ENCODE data around the gene GIGYF2. TPM values are rescaled to one million over a fixed set of nuclear protein-coding genes. Genes with fewer than 3 reads are reported as not detected.

The GIGYF2 gene
- total and polyA plus RNA-seq, 4 donors = 10.6 to 50.5 (median 26.7) TPM

DNA sequence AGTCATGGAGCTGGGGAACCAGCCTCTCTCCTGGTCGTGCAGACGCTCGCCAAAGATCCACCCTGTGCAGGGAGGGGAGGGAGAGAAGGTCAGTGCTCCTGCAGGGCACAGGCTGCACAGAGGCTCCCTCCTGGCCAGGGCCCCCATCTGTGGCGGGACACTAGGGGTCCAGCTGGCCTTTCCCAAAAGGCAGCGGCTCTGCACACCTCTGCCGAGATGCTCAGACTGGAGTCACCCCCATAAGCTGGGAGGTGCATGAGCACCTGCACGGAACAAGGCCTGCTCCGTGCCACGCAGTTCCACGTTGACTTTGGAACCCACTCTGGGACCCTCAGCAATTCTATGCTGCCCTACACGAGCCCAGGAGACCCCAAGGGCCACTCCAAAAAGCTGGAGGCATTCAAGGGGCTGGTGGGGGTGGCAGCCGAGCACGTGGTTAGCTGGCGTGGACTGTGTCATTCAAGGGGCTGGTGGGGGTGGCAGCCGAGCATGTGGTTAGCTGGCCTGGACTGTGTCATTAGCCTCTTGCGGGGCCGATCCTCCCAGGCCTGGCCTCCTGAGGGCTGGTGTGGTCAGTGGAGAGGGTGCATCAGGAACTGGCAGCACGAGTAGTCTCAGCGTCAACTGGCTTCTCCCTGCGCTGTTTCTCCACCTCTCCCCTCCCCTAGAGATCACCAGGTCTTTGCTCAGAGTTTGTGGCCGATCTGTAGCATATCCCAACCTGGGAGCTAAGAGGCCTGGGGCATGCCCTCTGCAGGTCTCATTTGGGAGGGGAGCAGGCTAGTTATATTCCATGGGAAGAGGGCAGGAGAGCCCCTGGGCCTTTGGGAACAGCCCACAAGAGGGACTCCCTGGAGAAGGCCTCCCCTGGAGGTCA is 182.7 kb downstream of the GIGYF2 start:
- Histone ChIP-seq H3K36me3 (ENCODE audit: control insufficient read depth in 4 of 4, insufficient read depth in 3 of 4, low read depth in 1 of 4, low read length in 3 of 4) (peaks cover 0 to 21% (median 6%) of the 10 kb centered on the region in 4 donors), H3K4me1 (ENCODE audit: control insufficient read depth in 4 of 4, insufficient read depth in 4 of 4, low read length in 3 of 4) (peaks cover 0 to 32% (median 17%) of the 10 kb centered on the region in 4 donors), H3K4me3 (ENCODE audit: low read depth in 1 of 3, low read length in 3 of 3) (no peak overlapping the region), H3K27me3 (ENCODE audit: control insufficient read depth in 4 of 4, insufficient read depth in 4 of 4, low read length in 3 of 4) (no peaks in the 10 kb centered on the region), H3K9me3 (ENCODE audit: control insufficient read depth in 4 of 4, low read length in 3 of 4) (no peaks in the 10 kb centered on the region), H3K27ac (ENCODE audit: low read depth in 1 of 2, low read length in 2 of 2) (no peak overlapping the region), H3K9ac (ENCODE audit: low read depth in 1 of 2, low read length in 2 of 2) (no peak overlapping the region)
- 86% methylated on average over 21 of the region's 21 CpGs for WGBS
- TF ChIP-seq HNF4A (conservative IDR thresholded peaks at IDR 0.05) (no peak), GABPA (IDR thresholded peaks at IDR 0.05 in 1 of 2, conservative IDR thresholded peaks at IDR 0.05 in 1 of 2) (no peak)
- TF ChIP-seq, protein P1, sequence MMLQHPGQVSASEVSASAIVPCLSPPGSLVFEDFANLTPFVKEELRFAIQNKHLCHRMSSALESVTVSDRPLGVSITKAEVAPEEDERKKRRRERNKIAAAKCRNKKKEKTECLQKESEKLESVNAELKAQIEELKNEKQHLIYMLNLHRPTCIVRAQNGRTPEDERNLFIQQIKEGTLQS (IDR thresholded peaks at IDR 0.05) = no peak
- TF ChIP-seq, protein P2, sequence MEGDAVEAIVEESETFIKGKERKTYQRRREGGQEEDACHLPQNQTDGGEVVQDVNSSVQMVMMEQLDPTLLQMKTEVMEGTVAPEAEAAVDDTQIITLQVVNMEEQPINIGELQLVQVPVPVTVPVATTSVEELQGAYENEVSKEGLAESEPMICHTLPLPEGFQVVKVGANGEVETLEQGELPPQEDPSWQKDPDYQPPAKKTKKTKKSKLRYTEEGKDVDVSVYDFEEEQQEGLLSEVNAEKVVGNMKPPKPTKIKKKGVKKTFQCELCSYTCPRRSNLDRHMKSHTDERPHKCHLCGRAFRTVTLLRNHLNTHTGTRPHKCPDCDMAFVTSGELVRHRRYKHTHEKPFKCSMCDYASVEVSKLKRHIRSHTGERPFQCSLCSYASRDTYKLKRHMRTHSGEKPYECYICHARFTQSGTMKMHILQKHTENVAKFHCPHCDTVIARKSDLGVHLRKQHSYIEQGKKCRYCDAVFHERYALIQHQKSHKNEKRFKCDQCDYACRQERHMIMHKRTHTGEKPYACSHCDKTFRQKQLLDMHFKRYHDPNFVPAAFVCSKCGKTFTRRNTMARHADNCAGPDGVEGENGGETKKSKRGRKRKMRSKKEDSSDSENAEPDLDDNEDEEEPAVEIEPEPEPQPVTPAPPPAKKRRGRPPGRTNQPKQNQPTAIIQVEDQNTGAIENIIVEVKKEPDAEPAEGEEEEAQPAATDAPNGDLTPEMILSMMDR (IDR thresholded peaks at IDR 0.05; ENCODE audit: low read depth, low read length, missing input control) = no peak
- DNase-seq (ENCODE audit: low spot score) = no peak

DNA sequence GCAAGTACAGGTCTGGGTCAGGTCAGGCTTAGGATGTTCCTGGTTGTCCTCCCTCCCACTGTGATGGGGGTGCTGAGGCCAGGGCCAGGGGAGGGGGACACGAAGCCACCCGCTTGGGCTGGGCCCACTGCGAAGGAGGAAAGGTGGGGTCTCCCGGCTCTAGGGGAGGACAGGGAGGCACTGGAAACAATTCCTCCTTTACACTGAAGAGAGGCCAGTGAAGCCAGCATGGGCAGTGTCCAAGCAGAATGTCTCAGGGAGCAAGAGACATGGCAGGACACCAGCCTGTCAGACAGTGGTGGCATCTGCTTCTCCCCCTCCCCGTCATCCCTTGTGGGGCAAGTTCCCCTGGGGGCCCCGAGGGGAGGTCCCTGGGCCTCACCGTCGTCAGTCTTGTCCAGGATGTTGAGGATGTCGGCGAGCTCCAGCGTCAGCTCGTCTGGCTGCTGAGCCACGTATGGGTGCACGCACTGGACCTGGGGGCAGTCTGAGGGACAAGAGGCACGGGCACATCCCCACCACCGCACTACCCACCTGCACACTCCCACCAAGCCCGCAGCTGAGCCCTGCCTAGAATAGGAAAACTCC is 183.7 kb downstream of the GIGYF2 start:
- Histone ChIP-seq H3K27ac (ENCODE audit: low read depth in 1 of 2, low read length in 2 of 2) (no peak overlapping the region), H3K9ac (ENCODE audit: low read depth in 1 of 2, low read length in 2 of 2) (no peak overlapping the region)
- no peak for DNase-seq (ENCODE audit: low spot score)

More for the DNA sequence above, 183.7 kb downstream of the GIGYF2 start:
- Histone ChIP-seq H3K27me3 (ENCODE audit: control insufficient read depth in 4 of 4, insufficient read depth in 4 of 4, low read length in 3 of 4) (no peaks in the 10 kb centered on the region), H3K36me3 (ENCODE audit: control insufficient read depth in 4 of 4, insufficient read depth in 3 of 4, low read depth in 1 of 4, low read length in 3 of 4) (peaks cover 0 to 24% (median 8%) of the 10 kb centered on the region in 4 donors), H3K4me3 (ENCODE audit: low read depth in 1 of 3, low read length in 3 of 3) (no peak overlapping the region), H3K9me3 (ENCODE audit: control insufficient read depth in 4 of 4, low read length in 3 of 4) (no peaks in the 10 kb centered on the region), H3K4me1 (ENCODE audit: control insufficient read depth in 4 of 4, insufficient read depth in 4 of 4, low read length in 3 of 4) (peaks cover 0 to 24% (median 11%) of the 10 kb centered on the region in 4 donors)
- TF ChIP-seq, protein P1 (IDR thresholded peaks at IDR 0.05) = no peak
- TF ChIP-seq, protein P3, sequence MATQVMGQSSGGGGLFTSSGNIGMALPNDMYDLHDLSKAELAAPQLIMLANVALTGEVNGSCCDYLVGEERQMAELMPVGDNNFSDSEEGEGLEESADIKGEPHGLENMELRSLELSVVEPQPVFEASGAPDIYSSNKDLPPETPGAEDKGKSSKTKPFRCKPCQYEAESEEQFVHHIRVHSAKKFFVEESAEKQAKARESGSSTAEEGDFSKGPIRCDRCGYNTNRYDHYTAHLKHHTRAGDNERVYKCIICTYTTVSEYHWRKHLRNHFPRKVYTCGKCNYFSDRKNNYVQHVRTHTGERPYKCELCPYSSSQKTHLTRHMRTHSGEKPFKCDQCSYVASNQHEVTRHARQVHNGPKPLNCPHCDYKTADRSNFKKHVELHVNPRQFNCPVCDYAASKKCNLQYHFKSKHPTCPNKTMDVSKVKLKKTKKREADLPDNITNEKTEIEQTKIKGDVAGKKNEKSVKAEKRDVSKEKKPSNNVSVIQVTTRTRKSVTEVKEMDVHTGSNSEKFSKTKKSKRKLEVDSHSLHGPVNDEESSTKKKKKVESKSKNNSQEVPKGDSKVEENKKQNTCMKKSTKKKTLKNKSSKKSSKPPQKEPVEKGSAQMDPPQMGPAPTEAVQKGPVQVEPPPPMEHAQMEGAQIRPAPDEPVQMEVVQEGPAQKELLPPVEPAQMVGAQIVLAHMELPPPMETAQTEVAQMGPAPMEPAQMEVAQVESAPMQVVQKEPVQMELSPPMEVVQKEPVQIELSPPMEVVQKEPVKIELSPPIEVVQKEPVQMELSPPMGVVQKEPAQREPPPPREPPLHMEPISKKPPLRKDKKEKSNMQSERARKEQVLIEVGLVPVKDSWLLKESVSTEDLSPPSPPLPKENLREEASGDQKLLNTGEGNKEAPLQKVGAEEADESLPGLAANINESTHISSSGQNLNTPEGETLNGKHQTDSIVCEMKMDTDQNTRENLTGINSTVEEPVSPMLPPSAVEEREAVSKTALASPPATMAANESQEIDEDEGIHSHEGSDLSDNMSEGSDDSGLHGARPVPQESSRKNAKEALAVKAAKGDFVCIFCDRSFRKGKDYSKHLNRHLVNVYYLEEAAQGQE (IDR thresholded peaks at IDR 0.05) = no peak
- no peak for TF ChIP-seq FOXA1 (IDR thresholded peaks at IDR 0.05)
- 86% methylated on average over 17 of the region's 17 CpGs for WGBS
